AG04450 (cell line): ENCODE data around the gene APIP. TPM values are rescaled to one million over a fixed set of nuclear protein-coding genes. Genes with fewer than 3 reads are reported as not detected.

ENCODE experiments used
- CTCF ChIA-PET: fragments of 300-600, 350-600 bp; formaldehyde crosslinking; extraction: SDS; loops from one replicate; lab custom pipeline; 2022; ENCODE audit warnings: antibody characterized with exemption, inconsistent platforms; lab: Charles Lee
- POLR2A ChIA-PET: fragments of 350-600 bp; formaldehyde crosslinking; extraction: SDS; loops from one replicate; lab custom pipeline; 2021; ENCODE audit warnings: antibody characterized with exemption, inconsistent platforms; lab: Yijun Ruan, JAX
- DNase-seq: peaks from one replicate; pipeline ENCODE4 v3.0.0-alpha.2; 2011; ENCODE audit warnings: low read depth, low spot score
- H3K27ac ChIP-seq: one replicate; pipeline ENCODE4 v1.5.1; 2012; ENCODE audit warnings: low read depth, low read length, control low read depth
- H3K27me3 ChIP-seq: one replicate; pipeline ENCODE4 v1.6.0; 2012; ENCODE audit warnings: low read length; ENCODE audit not compliant: control insufficient read depth, insufficient read depth
- H3K4me3 ChIP-seq: 2 replicates; pipeline ENCODE4 v1.5.1; 2011; ENCODE audit warnings: mild to moderate bottlenecking, low read depth, low read length, control low read depth
- H3K9me3 ChIP-seq: 2 replicates; pipeline ENCODE4 v1.5.1; 2012; ENCODE audit warnings: low read length; ENCODE audit not compliant: control insufficient read depth, insufficient read depth
- CTCF ChIP-seq: IDR thresholded peaks from 2 replicates; pipeline ENCODE4 v1.5.1; 2011; ENCODE audit warnings: low read depth, low read length, control low read depth, inconsistent platforms
- polyA plus RNA-seq: library from polyadenylated mRNA; depleted of rRNA; stranded (reverse); fragments of >200 nt; gene quantifications from 2 replicates; pipeline ENCODE4 v1.2.3, GENCODE V29; 2011

The APIP gene
- polyA plus RNA-seq, 1 experiment = 20.1 TPM

- ChIA-PET CTCF (interaction anchor here (0.7 to 1.1 kb wide), 2 partner anchors 22 to 443 kb away, joined by 3 to 4 read pairs; no protein-coding TSS in a partner anchor), POLR2A (no interaction called here)
- Histone ChIP-seq H3K4me3 (no peak overlapping the region), H3K27ac (no peak overlapping the region), H3K27me3 (no peaks in the 10 kb centered on the region), H3K9me3 (peaks cover 3% of the 10 kb centered on the region; the same call in 1 of the 2 replicates)
- no peak for TF ChIP-seq CTCF
- no peak for DNase-seq
Measured at GRCh38 chr11:34948696-34949095, 32.5 kb upstream of the APIP start.

- CTCF ChIA-PET = no interaction called here
Measured at GRCh38 chr11:34944692-34945091, 28.5 kb upstream of the APIP start.

GRCh38 chr11:34941688-34942087, 25.5 kb upstream of the APIP start:
- POLR2A ChIA-PET = no interaction called here
- Histone ChIP-seq H3K27ac (no peak overlapping the region), H3K9me3 (peaks cover 6% of the 10 kb centered on the region), H3K27me3 (no peaks in the 10 kb centered on the region), H3K4me3 (no peak overlapping the region)
- DNase-seq = no peak
- CTCF ChIA-PET = interaction anchor here (1.3 to 1.5 kb wide), 3 partner anchors 13 to 471 kb away, joined by 3 to 4 read pairs (median 4); no protein-coding TSS in a partner anchor
- TF ChIP-seq CTCF = no peak

More at GRCh38 chr11:34944692-34945091, 28.5 kb upstream of the APIP start:
- H3K9me3 ChIP-seq = peaks cover 6% of the 10 kb centered on the region
- H3K27me3 ChIP-seq = no peaks in the 10 kb centered on the region
- DNase-seq = no peak
- no peak for TF ChIP-seq CTCF
- POLR2A ChIA-PET = no interaction called here
- no peak overlapping the region for H3K4me3 ChIP-seq
- H3K27ac ChIP-seq = no peak overlapping the region

GRCh38 chr11:34940026-34940677, 24.0 kb upstream of the APIP start:
- H3K27me3 ChIP-seq = no peaks in the 10 kb centered on the region
- peak; percentile 17; the same call in 1 of the 2 replicates for TF ChIP-seq CTCF
- no peak overlapping the region for H3K4me3 ChIP-seq
- no peak for DNase-seq
- no peak overlapping the region for H3K27ac ChIP-seq
- POLR2A ChIA-PET = no interaction called here
- CTCF ChIA-PET = interaction anchor here (0.6 to 1.5 kb wide), 7 partner anchors 8 to 472 kb away, joined by 3 to 5 read pairs (median 3); no protein-coding TSS in a partner anchor
- H3K9me3 ChIP-seq = peaks cover 6% of the 10 kb centered on the region

- Histone ChIP-seq H3K27ac (no peak overlapping the region), H3K4me3 (no peak overlapping the region), H3K27me3 (no peaks in the 10 kb centered on the region), H3K9me3 (peaks cover 3% of the 10 kb centered on the region; the same call in 1 of the 2 replicates)
- POLR2A ChIA-PET = no interaction called here
- CTCF ChIA-PET = no interaction called here
- TF ChIP-seq CTCF = no peak
- DNase-seq = no peak
Measured at GRCh38 chr11:34938611-34939010, 22.4 kb upstream of the APIP start.
